Measurements from ENCODE around the gene CBFA2T2.
"Not testable (repeated sequence)": the region's sequence is repeated elsewhere in the genome, so short reads cannot be mapped to it uniquely, and the experiment has no call there.

The CBFA2T2 gene

GRCh38 chr20:33552519-33552918 is 62.6 kb downstream of the CBFA2T2 start:
- DNase-seq = no peak

- no peak for DNase-seq
Observed at GRCh38 chr20:33553516-33553915, 63.6 kb downstream of the CBFA2T2 start.

GRCh38 chr20:33554914-33555420 is 65.1 kb downstream of the CBFA2T2 start:
- DNase-seq = peak; percentile 92

- DNase-seq = no peak
Observed at GRCh38 chr20:33555755-33556154, 65.9 kb downstream of the CBFA2T2 start.

GRCh38 chr20:33556246-33556645 is 66.3 kb downstream of the CBFA2T2 start:
- no peak for DNase-seq

- no peak for DNase-seq
Observed at GRCh38 chr20:33558348-33559144, 68.7 kb downstream of the CBFA2T2 start.

- no peak for DNase-seq
Observed at GRCh38 chr20:33559212-33559611, 69.3 kb downstream of the CBFA2T2 start.

- no peak for DNase-seq
Observed at GRCh38 chr20:33560026-33560425, 70.1 kb downstream of the CBFA2T2 start.

- DNase-seq = not testable (repeated sequence)
Observed at GRCh38 chr20:33561053-33561452, 71.2 kb downstream of the CBFA2T2 start.

GRCh38 chr20:33561692-33562601 is 72.1 kb downstream of the CBFA2T2 start:
- DNase-seq = peak; percentile 79

- no peak for DNase-seq
Observed at GRCh38 chr20:33563788-33564187, 73.9 kb downstream of the CBFA2T2 start.

- DNase-seq = no peak
Observed at GRCh38 chr20:33566781-33567603, 77.1 kb downstream of the CBFA2T2 start.

- no peak for DNase-seq
Observed at GRCh38 chr20:33567949-33568348, 78.1 kb downstream of the CBFA2T2 start.

- no peak for DNase-seq
Observed at GRCh38 chr20:33568378-33568777, 78.5 kb downstream of the CBFA2T2 start.

GRCh38 chr20:33568868-33569801 is 79.2 kb downstream of the CBFA2T2 start:
- DNase-seq = peak; percentile 19

- DNase-seq = no peak
Observed at GRCh38 chr20:33569802-33570391, 80.0 kb downstream of the CBFA2T2 start.

- no peak for DNase-seq
Observed at GRCh38 chr20:33570743-33571142, 80.8 kb downstream of the CBFA2T2 start.

GRCh38 chr20:33573268-33573667 is 83.4 kb downstream of the CBFA2T2 start:
- DNase-seq = not testable (repeated sequence)

GRCh38 chr20:33575282-33575681 is 85.4 kb downstream of the CBFA2T2 start:
- DNase-seq = no peak

- DNase-seq = no peak
Observed at GRCh38 chr20:33576432-33577125, 86.7 kb downstream of the CBFA2T2 start.

All from fibroblast of skin of back (primary cell).